Stimulated activated CD8-positive, alpha-beta memory T cell treated with anti-CD3 and anti-CD28 coated beads, Interleukin-7, amount 100 ng/mL, for 1 hour (primary cell): ENCODE measurements around the gene S1PR2.
A peak's percentile ranks its signal among the peaks of the same experiment; 100 is the strongest.
"Not testable (repeated sequence)": the region's sequence is repeated elsewhere in the genome, so short reads cannot be mapped to it uniquely, and the experiment has no call there.

Experiments used
- DNase-seq, 2 donors: peaks; one replicate each; pipeline ENCODE4 v3.0.0-alpha.2; 2020; ENCODE audit warnings: low read depth in 2 of 2

S1PR2 gene

DNA sequence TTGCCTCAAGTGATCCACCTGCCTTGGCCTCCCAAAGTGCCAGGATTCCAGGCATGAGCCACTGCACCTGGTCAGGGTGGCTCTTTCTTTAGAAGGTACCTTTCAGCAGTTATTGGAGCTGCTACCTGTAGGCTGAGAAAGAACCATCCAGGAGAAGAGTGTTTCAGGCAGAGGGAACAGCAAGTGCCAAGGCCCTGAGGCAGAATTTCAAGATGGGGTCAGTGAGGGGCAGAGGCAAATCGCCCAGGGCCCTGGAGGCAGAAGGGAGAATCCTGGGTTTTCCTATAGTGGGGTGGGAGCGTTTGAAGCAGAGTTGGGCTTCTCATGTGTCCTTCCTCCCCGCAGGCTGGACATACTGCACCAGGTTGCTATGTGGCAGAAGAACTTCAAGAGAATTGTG, 23.1 kb upstream of the S1PR2 start:
- no peak for DNase-seq

- DNase-seq, result no peak
Observed at GRCh38 chr19:10252707-10253106, 21.6 kb upstream of the S1PR2 start.

DNA sequence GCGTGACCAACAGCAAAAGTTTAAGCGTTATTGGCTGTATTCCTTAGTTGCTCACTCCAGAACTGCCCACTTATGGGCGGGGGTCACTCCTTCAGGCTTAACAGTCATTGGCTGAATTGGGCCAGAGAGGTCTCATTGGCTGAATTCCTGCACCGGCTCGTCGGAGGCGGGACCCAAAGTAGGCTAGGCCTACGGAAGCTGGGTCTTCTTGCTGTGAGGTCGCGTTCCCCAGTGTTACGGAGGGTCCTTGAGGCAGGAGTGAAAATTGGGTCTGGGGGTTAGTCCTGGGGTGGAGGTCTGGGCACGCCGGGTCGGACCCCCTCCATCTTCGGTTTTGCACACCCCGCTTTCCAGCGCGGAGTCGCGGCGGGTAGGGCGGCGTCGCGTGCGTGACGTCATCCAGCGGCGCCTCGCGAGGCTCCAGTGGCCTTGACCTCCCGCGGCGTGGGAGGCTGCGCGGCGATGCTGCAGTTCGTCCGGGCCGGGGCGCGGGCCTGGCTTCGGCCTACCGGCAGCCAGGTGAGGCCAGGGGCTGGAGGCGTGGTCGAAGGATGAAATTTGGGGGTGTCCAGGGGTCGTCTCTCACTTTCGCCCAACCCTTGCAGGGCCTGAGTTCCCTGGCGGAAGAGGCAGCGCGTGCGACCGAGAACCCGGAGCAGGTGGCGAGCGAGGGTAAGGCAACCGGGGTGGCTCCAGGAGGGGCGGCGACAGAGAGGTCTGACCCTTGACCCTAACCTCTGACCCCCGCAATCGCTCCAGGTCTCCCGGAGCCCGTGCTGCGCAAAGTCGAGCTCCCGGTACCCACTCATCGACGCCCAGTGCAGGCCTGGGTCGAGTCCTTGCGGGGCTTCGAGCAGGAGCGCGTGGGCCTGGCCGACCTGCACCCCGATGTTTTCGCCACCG, 20.9 kb upstream of the S1PR2 start, which contains the start of gene MRPL4:
Gene MRPL4, plus strand, starts transcription at position 423 of the 903 bp plus-strand sequence. Its CDS starts 40 bp downstream, at position 463.
- DNase-seq, result peak; percentile 80 to 87

DNA sequence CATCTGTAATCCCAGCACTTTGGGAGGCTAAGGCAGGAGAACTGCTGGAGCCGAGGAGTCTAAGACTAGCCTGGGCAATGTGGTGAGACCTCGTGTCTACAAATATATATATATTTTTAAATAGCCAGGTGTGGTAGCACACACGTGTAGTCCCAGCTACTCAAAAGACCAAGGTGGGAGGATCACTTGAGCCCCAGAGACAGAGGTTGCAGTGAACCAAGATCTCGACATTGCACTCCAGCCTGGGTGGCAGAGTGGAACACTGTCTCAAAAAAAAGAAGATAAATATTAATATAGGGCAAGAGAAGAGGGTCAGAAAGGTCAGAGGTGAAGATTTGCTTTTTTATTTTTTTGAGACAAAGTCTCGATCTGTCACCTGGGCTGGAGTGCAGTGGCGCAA, 15.4 kb upstream of the S1PR2 start:
- DNase-seq, result no peak

- DNase-seq, result no peak
Observed at GRCh38 chr19:10245189-10245939, 14.2 kb upstream of the S1PR2 start.

DNA sequence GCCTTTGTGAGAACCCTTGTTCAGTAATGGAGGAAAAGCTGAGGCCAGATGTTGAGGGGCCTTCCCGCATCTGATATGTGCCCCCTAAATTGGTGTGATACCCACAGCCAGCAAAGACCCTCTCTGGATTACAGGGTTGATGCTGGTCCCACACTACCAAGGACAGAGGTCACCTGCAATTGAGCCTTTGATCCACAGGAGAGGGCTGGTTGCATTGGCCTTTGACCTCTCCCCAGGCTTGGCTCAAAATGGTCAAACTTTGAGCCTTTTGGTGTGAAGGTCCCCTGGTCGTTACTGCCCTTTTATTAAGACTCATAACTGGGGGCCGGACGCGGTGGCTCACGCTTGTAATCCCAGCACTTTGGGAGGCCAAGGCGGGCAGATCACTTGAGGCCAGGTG, 12.5 kb upstream of the S1PR2 start:
- DNase-seq, result no peak

DNA sequence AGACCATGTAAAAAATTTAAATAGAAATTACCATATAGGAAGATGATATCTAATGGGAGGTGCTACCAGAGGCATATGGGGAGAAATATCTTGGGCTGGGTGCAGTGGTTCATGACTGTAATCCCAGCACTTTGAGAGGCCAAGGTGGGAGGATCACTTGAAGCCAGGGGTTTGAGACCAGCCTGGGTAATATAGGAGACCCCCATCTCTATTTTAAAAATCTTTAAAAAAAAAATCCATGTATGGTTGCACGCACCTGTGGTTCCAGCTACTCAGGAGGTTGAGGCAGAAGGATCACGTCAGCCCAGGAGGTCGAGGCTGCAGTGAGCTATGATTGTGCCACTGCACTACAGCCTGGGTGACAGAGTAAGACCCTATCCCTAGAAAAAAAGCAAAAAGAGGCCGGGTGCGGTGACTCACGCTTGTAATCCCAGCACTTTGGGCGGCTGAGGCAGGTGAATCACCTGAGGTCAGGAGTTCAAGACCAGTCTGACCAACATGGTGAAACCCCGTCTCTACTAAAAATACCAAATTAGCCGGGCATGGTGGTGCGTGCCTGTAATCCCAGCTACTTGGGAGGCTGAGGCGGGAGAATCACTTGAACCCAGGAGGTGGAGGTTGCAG, 10.8 kb upstream of the S1PR2 start:
- not testable (repeated sequence) for DNase-seq

DNA sequence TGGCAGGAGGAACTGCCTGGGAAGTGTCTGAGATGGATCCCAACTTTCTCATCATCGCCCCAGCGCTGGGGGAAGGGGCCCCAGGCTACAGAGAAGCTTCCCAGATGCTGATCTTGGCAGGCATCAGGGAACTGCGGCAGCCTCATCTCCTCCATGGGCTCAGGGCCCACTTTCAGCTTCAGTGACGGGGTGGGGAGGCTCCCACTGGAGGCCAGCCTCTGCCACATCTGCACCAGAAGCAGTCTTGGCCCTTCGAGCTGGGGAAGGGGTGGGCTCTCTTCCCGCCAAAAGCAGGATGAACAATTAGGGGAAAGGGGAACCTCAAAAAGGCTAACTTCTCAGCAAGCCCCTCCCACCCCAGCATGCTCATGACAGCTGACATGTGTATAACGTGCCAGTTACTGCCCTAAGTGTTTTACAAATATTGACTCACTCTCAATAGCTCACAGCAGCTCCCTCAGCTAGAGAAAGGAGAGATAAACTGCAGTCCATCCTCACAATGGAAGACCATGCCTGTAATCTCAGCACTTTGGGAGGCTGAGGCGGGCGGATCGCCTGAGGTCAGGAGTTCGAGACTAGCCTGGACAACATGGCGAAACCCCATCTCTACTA, 7.1 kb upstream of the S1PR2 start:
- no peak for DNase-seq

GRCh38 chr19:10237702-10238101, 6.6 kb upstream of the S1PR2 start:
- DNase-seq, result no peak

- DNase-seq, result not testable (repeated sequence)
Observed at GRCh38 chr19:10235409-10235808, 4.3 kb upstream of the S1PR2 start.

DNA sequence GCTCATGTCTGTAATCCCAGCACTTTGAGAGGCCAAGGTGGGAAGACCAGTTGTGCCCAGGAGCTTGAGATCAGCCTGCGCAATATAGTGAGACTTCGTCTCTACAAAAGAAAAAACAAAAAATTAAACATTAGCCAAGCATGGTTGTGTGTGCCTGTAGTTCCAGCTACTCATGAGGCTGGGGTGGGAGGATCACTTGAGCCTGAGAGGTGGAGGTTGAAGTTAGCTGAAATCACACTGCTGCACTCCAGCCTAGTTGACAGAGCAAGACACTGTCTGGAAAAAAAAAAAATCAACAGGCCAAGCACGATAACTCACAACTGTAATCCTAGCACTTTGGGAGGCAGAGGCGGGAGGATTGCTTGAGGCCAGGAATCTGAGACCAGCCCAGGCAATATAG, 3.9 kb upstream of the S1PR2 start:
- DNase-seq, result no peak

DNA sequence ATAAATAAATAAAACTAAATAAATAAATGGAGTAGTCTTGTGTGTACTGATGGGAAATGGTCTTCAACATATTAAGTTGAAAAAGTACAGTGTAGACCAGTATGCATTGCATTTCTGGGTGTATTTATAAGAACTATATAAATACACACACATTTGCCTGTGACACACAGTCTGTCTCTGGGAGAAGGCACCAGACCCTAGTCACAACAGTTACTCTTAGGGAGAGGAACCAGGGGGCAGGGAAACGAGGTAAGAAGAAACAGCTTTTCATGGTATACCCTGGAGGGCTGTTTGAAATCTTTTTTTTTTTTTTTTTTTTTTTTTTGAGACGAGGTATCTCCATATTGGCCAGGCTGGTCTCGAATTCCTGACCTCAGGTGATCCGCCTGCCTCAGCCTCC, 2.8 kb upstream of the S1PR2 start:
- DNase-seq, result no peak

- no peak for DNase-seq
Observed at GRCh38 chr19:10231612-10232228, 589 bp upstream of the S1PR2 start.

DNA sequence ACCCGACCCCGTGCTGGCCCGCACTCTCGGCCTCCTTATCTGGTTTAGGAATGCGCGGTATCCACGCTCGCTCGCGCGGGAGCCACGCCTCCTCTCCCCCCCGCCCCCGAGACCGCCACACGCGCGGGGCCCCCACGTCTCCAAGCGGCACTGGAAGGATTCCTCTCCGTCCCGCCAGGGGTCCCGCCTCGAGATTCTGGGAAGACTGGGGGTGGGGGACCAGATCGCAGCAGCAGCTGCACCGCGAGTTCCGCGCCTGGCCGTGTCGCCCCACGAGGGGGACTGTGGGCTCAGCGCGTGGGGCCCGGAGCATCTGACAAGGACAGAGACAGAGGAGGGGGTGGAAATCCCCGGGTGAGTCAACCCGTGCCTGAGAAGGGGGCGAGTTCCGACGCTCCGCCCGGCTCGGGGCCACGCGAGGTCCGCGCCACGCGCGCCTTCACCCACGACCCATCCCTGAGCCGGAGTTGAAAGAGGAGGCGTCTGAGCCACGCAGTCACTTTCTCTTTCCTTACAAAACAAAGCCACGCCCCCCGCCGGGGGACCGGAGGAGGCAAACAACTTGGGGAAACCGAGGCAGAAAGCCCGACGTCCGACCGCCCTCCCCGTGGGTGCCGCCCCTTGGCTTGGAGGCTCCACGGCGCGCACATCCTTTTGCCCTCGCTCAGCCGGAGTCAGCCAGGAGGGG, 814 bp downstream of the S1PR2 start:
- DNase-seq, result peak in 1 of 2 donors; percentile 18

DNA sequence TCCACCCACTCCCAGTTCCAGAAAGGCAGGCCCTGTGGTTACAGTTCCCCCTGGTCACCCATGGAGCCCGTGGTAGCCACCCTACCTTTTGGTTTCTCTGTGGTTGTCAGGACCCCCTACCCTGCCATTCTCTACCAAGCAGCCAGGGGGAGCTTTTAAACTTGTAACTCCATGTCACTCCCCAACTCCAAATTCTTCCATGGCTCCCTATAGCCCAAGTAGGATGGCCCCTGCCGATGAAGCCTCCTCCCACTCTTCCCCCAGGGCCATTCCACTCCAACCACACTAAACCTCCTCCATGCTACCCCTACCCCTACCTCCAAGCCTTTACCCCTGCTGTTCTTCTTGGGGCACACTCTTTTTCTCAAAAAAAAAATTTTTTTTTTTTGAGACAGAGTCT, 2.2 kb downstream of the S1PR2 start:
- no peak for DNase-seq

DNA sequence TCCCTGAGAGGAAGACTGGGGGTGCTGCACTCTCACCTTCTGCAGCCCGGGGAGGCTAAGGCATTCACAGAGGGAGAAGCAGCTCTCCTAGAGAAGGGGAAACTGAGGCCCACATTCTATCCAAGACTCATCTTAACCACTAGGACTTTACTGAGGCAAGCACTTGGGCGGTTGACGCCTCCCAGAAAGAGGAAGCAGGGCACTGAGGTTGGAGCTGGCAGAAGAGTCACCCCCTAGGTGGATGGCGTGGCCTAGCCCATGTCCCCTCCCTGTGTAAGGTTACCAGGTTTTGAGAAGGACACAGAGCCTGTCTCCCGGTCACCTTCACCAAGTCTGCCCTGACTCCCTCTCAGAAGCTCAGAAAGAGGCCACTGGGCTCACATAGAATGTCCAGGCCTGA, 2.7 kb downstream of the S1PR2 start:
- no peak for DNase-seq

- DNase-seq, result no peak
Observed at GRCh38 chr19:10227026-10227971, 3.8 kb downstream of the S1PR2 start.

- no peak for DNase-seq
Observed at GRCh38 chr19:10226376-10227025, 4.6 kb downstream of the S1PR2 start.

GRCh38 chr19:10226021-10226375, 5.1 kb downstream of the S1PR2 start:
- no peak for DNase-seq
